ENCODE data around the gene ACE2.
"Not testable (repeated sequence)": the region's sequence is repeated elsewhere in the genome, so short reads cannot be mapped to it uniquely, and the experiment has no call there.

ACE2 gene

GRCh38 chrX:15600745-15601144 is at the start of gene ACE2:
ACE2 (minus strand) TSS chrX:15600960; CDS start chrX:15600911, 49 bp downstream.
- DNase-seq = no peak

- DNase-seq = not testable (repeated sequence)
Observed at GRCh38 chrX:15647510-15647909, 46.8 kb upstream of the ACE2 start.

- DNase-seq = no peak
Observed at GRCh38 chrX:15646543-15646942, 45.8 kb upstream of the ACE2 start.

GRCh38 chrX:15646031-15646430 is 45.3 kb upstream of the ACE2 start:
- no peak for DNase-seq

GRCh38 chrX:15645266-15645665 is 44.5 kb upstream of the ACE2 start:
- DNase-seq = no peak

GRCh38 chrX:15644560-15644872 is 43.8 kb upstream of the ACE2 start:
- no peak for DNase-seq

GRCh38 chrX:15643786-15644559 is 43.2 kb upstream of the ACE2 start:
- DNase-seq = no peak

- no peak for DNase-seq
Observed at GRCh38 chrX:15631637-15632036, 30.9 kb upstream of the ACE2 start.

GRCh38 chrX:15623054-15623453 is 22.3 kb upstream of the ACE2 start:
- no peak for DNase-seq

GRCh38 chrX:15619053-15619755 is 18.4 kb upstream of the ACE2 start:
- DNase-seq = no peak

GRCh38 chrX:15617111-15617510 is 16.4 kb upstream of the ACE2 start:
- DNase-seq = no peak

- DNase-seq = no peak
Observed at GRCh38 chrX:15616531-15616930, 15.8 kb upstream of the ACE2 start.

- DNase-seq = no peak
Observed at GRCh38 chrX:15607067-15607466, 6.3 kb upstream of the ACE2 start.

GRCh38 chrX:15606136-15606535 is 5.4 kb upstream of the ACE2 start:
- DNase-seq = no peak

- DNase-seq = no peak
Observed at GRCh38 chrX:15605226-15605625, 4.5 kb upstream of the ACE2 start.

- DNase-seq = no peak
Observed at GRCh38 chrX:15602761-15603160, 2.0 kb upstream of the ACE2 start.

GRCh38 chrX:15601932-15602331 is 1.2 kb upstream of the ACE2 start:
- no peak for DNase-seq

- DNase-seq = no peak
Observed at GRCh38 chrX:15600049-15600448, 711 bp downstream of the ACE2 start.

GRCh38 chrX:15599461-15599860 is 1.3 kb downstream of the ACE2 start:
- no peak for DNase-seq

GRCh38 chrX:15598026-15598425 is 2.7 kb downstream of the ACE2 start:
- no peak for DNase-seq

GRCh38 chrX:15594371-15594770 is 6.4 kb downstream of the ACE2 start:
- DNase-seq = no peak

GRCh38 chrX:15579778-15580747 is 20.7 kb downstream of the ACE2 start:
- no peak for DNase-seq

- no peak for DNase-seq
Observed at GRCh38 chrX:15576019-15576418, 24.7 kb downstream of the ACE2 start.

GRCh38 chrX:15574017-15574416 is 26.7 kb downstream of the ACE2 start:
- no peak for DNase-seq
